ENCODE data around the gene KRTAP5-8. TPM values are rescaled to one million over a fixed set of nuclear protein-coding genes. Genes with fewer than 3 reads are reported as not detected.

Gene KRTAP5-8
- total RNA-seq, 1 experiment from 2014 or later = not detected

DNA sequence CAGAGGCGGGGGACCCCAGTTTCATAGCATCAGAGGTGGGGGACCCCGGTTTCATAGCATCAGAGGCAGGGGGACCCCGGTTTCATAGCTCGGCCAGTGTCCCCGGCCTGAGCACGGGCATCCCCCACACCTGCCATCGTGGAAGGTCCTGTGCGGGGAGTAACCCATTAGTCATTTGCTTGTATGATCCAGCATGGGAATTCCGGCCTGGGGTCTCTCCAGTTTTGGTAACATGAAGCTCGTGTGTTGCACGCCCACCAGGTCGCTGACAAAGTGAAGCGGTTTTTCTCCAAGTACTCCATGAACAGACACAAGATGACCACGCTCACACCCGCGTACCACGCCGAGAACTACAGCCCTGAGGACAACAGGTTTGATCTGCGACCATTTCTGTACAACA, 39.7 kb upstream of the KRTAP5-8 start:
- no peak for ATAC-seq
- H3K27me3 Mint-ChIP-seq (ENCODE audit: low read depth) = no peaks in the 10 kb centered on the region
- POLR2A ChIA-PET = no interaction called here
- peaks cover 44% of the 10 kb centered on the region for H3K36me3 Mint-ChIP-seq
- TF ChIP-seq JAZF1 (CRISPR knock-in tag; IDR thresholded peaks at IDR 0.05) = no peak
- TF ChIP-seq, protein P1, sequence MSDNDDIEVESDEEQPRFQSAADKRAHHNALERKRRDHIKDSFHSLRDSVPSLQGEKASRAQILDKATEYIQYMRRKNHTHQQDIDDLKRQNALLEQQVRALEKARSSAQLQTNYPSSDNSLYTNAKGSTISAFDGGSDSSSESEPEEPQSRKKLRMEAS (CRISPR knock-in tag; IDR thresholded peaks at IDR 0.05) = no peak
- TF ChIP-seq ELF4 (CRISPR knock-in tag; IDR thresholded peaks at IDR 0.05; ENCODE audit: low read depth) = no peak
- no peak for TF ChIP-seq TEAD1 (CRISPR knock-in tag; IDR thresholded peaks at IDR 0.05)
- no peak for TF ChIP-seq ZNF532 (CRISPR knock-in tag; IDR thresholded peaks at IDR 0.05; ENCODE audit: borderline replicate concordance)
- TF ChIP-seq CREB1 (CRISPR knock-in tag; IDR thresholded peaks at IDR 0.05) = no peak
- TF ChIP-seq ATF1 (CRISPR knock-in tag; IDR thresholded peaks at IDR 0.05) = no peak
- no peak for TF ChIP-seq ZNF671 (CRISPR knock-in tag; IDR thresholded peaks at IDR 0.05)
- TF ChIP-seq ARID4B (CRISPR knock-in tag; IDR thresholded peaks at IDR 0.05; ENCODE audit: borderline replicate concordance) = no peak
- TF ChIP-seq, protein P2, sequence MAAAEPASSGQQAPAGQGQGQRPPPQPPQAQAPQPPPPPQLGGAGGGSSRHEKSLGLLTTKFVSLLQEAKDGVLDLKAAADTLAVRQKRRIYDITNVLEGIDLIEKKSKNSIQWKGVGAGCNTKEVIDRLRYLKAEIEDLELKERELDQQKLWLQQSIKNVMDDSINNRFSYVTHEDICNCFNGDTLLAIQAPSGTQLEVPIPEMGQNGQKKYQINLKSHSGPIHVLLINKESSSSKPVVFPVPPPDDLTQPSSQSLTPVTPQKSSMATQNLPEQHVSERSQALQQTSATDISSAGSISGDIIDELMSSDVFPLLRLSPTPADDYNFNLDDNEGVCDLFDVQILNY (CRISPR knock-in tag; IDR thresholded peaks at IDR 0.05) = no peak
- TF ChIP-seq PREB (CRISPR knock-in tag; IDR thresholded peaks at IDR 0.05; ENCODE audit: borderline replicate concordance) = no peak
- no peak for TF ChIP-seq ZMAT4 (CRISPR knock-in tag; IDR thresholded peaks at IDR 0.05)
- no peak overlapping the region for H3K27ac Mint-ChIP-seq
- no peak overlapping the region for H3K4me3 Mint-ChIP-seq
- no peaks in the 10 kb centered on the region for H3K4me1 Mint-ChIP-seq
- DNase-seq (ENCODE audit: low spot score) = no peak
- H3K9me3 Mint-ChIP-seq = no peaks in the 10 kb centered on the region
- CTCF ChIA-PET = no interaction called here

- Mint-ChIP-seq H3K36me3 (peaks cover 44% of the 10 kb centered on the region), H3K9me3 (no peaks in the 10 kb centered on the region), H3K27me3 (ENCODE audit: low read depth) (no peaks in the 10 kb centered on the region), H3K4me1 (peaks cover 2% of the 10 kb centered on the region; the same call in 1 of the 2 replicates), H3K4me3 (no peak overlapping the region), H3K27ac (no peak overlapping the region)
- TF ChIP-seq, protein P2 (CRISPR knock-in tag; IDR thresholded peaks at IDR 0.05) = no peak
- no peak for TF ChIP-seq ZNF232 (CRISPR knock-in tag; IDR thresholded peaks at IDR 0.05)
- TF ChIP-seq KAT7 (CRISPR knock-in tag; IDR thresholded peaks at IDR 0.05; ENCODE audit: borderline replicate concordance) = no peak
- TF ChIP-seq TEAD4 (CRISPR knock-in tag; IDR thresholded peaks at IDR 0.05) = no peak
- TF ChIP-seq TEAD1 (CRISPR knock-in tag; IDR thresholded peaks at IDR 0.05) = no peak
- TF ChIP-seq USF2 (CRISPR knock-in tag; IDR thresholded peaks at IDR 0.05) = no peak
- no peak for TF ChIP-seq TP53 (CRISPR knock-in tag; IDR thresholded peaks at IDR 0.05)
- no peak for TF ChIP-seq FOXP1 (CRISPR knock-in tag; IDR thresholded peaks at IDR 0.05; ENCODE audit: borderline replicate concordance)
- ATAC-seq (no peak), DNase-seq (ENCODE audit: low spot score) (no peak)
- ChIA-PET POLR2A (no interaction called here), CTCF (no interaction called here)
Observed at GRCh38 chr11:71499125-71499524, 38.7 kb upstream of the KRTAP5-8 start.
